Measurements from ENCODE around the gene FAM53A. TPM values are rescaled to one million over a fixed set of nuclear protein-coding genes. Genes with fewer than 3 reads are reported as not detected.
A peak's percentile ranks its signal among the peaks of the same experiment; 100 is the strongest.

Gene FAM53A
- polyA plus RNA-seq, 2 of the 4 experiments (the other 2 are of a cell fraction), result 0.87 to 1.2 TPM

GRCh38 chr4:1676605-1677525 is 7.2 kb downstream of the FAM53A start:
- ChIA-PET CTCF (interaction anchor here (0.5 to 1.6 kb wide), 2 partner anchors 47 to 95 kb away, joined by 4 read pairs; no protein-coding TSS in a partner anchor), POLR2A (no interaction called here)
- H3K27ac ChIP-seq, result no peak overlapping the region
- no peak overlapping the region for H3K4me2 ChIP-seq
- no peaks in the 10 kb centered on the region for H3K9me3 ChIP-seq
- ATAC-seq, result peak in 1 of 2 experiments; percentile 19; a peak in 2 of 6 replicates
- no peaks in the 10 kb centered on the region for H3K4me1 ChIP-seq
- no peak for FAIRE-seq
- no peak for DNase-seq (ENCODE audit: low read depth in 1 of 2, low spot score in 1 of 2)
- H3K4me3 ChIP-seq, result no peak overlapping the region
- 77% methylated on average over 23 of the region's 25 CpGs for WGBS (ENCODE audit: missing lambda C conversion rate)
- TF ChIP-seq CBX8 (IDR thresholded peaks at IDR 0.05) (no peak), HOXB5 (CRISPR knock-in tag; IDR thresholded peaks at IDR 0.05) (no peak), POLR2AphosphoS2 (conservative IDR thresholded peaks at IDR 0.05; ENCODE audit: low read length) (no peak), ZFP36 (IDR thresholded peaks at IDR 0.05; ENCODE audit: borderline replicate concordance, partially characterized antibody) (no peak), JUN (IDR thresholded peaks at IDR 0.05) (no peak), BCL3 (IDR thresholded peaks at IDR 0.05) (no peak), MAFK (IDR thresholded peaks at IDR 0.05; ENCODE audit: partially characterized antibody) (peak; percentile 40), KDM1A (IDR thresholded peaks at IDR 0.05; ENCODE audit: low read depth) (no peak), NFE2L2 (conservative IDR thresholded peaks at IDR 0.05; ENCODE audit: low read length) (peak; percentile 64), CHD2 (IDR thresholded peaks at IDR 0.05; ENCODE audit: low read length, partially characterized antibody) (no peak), RARB (CRISPR knock-in tag; IDR thresholded peaks at IDR 0.05) (no peak)

- DNase-seq (ENCODE audit: low read depth in 1 of 2, low spot score in 1 of 2) (no peak), ATAC-seq (no peak), FAIRE-seq (no peak)
- Histone ChIP-seq H3K27ac (no peak overlapping the region), H3K4me1 (no peaks in the 10 kb centered on the region), H3K4me3 (no peak overlapping the region), H3K4me2 (no peak overlapping the region), H3K9me3 (no peaks in the 10 kb centered on the region)
- CTCF ChIA-PET, result interaction anchor here (0.6 to 1.6 kb wide), 2 partner anchors 46 to 904 kb away, joined by 4 read pairs; no protein-coding TSS in a partner anchor
- TF ChIP-seq ZFP36 (IDR thresholded peaks at IDR 0.05; ENCODE audit: borderline replicate concordance, partially characterized antibody), result no peak
- no peak for TF ChIP-seq KDM1A (IDR thresholded peaks at IDR 0.05; ENCODE audit: low read depth)
- TF ChIP-seq JUN (IDR thresholded peaks at IDR 0.05), result no peak
- TF ChIP-seq ZNF302 (CRISPR knock-in tag; IDR thresholded peaks at IDR 0.05), result no peak
- TF ChIP-seq RARB (CRISPR knock-in tag; IDR thresholded peaks at IDR 0.05), result no peak
- TF ChIP-seq SMC3 (IDR thresholded peaks at IDR 0.05), result no peak
- no peak for TF ChIP-seq NPAS2 (CRISPR knock-in tag; IDR thresholded peaks at IDR 0.05; ENCODE audit: borderline replicate concordance)
- no peak for TF ChIP-seq BCL3 (IDR thresholded peaks at IDR 0.05)
- no peak for TF ChIP-seq CEBPB (IDR thresholded peaks at IDR 0.05)
- TF ChIP-seq FOSL2 (IDR thresholded peaks at IDR 0.05), result no peak
- no peak for TF ChIP-seq FOSL2 (CRISPR knock-in tag; IDR thresholded peaks at IDR 0.05)
- POLR2A ChIA-PET, result no interaction called here
- WGBS (ENCODE audit: missing lambda C conversion rate), result 63% methylated on average over 5 of the region's 10 CpGs
These were observed 8.3 kb downstream of the FAM53A start for GRCh38 chr4:1675802-1676137.

DNA sequence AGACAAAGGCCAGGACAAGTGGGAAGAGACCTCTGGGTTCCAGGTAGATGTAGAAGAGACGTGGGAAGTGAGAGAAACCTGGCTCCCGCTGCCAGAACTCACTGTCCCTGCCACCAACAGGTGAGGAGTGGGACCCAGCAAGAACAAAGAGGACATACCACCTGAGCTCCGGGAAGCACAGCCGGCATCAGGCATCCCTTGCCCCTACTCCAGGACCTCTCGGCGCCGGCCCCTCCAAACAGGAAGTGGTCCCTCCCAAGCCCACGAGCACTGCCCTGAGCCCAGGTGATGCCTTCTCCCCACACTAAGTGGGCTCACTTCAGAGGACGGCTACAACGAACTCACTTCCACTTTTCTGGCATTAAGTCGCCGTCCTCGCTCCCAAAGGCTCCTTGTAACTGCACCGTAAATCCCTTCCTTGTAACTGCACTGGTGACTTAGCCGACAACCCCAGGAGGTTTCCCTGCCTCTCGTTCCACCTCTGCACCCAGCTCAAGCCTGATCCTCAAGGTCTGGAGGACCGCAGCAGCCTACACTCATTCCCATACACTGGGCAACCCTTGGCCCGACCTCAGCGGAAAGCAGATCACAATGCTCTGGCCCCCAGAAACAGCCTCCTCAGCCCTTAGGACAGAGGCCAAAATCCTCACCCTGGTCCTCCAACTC is 8.8 kb downstream of the FAM53A start:
- no peak overlapping the region for H3K4me3 ChIP-seq
- ChIA-PET CTCF (interaction anchor here (1.8 kb wide), 1 partner anchor 18 kb away, joined by 7 read pairs; no protein-coding TSS in a partner anchor), POLR2A (no interaction called here)
- WGBS (ENCODE audit: missing lambda C conversion rate), result 83% methylated on average over 19 of the region's 19 CpGs
- DNase-seq (ENCODE audit: low read depth in 1 of 2, low spot score in 1 of 2), result no peak
- no peak; a peak in 1 of 6 replicates for ATAC-seq
- no peak for FAIRE-seq
- H3K9me3 ChIP-seq, result no peaks in the 10 kb centered on the region
- no peak overlapping the region for H3K4me2 ChIP-seq
- no peaks in the 10 kb centered on the region for H3K4me1 ChIP-seq
- H3K27ac ChIP-seq, result no peak overlapping the region
- no peak for TF ChIP-seq HOXA7 (CRISPR knock-in tag; IDR thresholded peaks at IDR 0.05)
- no peak for TF ChIP-seq KDM5A (IDR thresholded peaks at IDR 0.05)
- no peak for TF ChIP-seq GATA3 (IDR thresholded peaks at IDR 0.05; ENCODE audit: borderline replicate concordance)
- TF ChIP-seq CBX8 (IDR thresholded peaks at IDR 0.05), result no peak
- TF ChIP-seq HES2 (IDR thresholded peaks at IDR 0.05), result no peak
- TF ChIP-seq RAD21 (conservative IDR thresholded peaks at IDR 0.05 in 1 of 2, IDR thresholded peaks at IDR 0.05 in 1 of 2), result no peak
- no peak for TF ChIP-seq RCOR1 (IDR thresholded peaks at IDR 0.05; ENCODE audit: low read depth, low read length)
- TF ChIP-seq ZSCAN20 (CRISPR knock-in tag; IDR thresholded peaks at IDR 0.05), result no peak
- TF ChIP-seq, protein P1, sequence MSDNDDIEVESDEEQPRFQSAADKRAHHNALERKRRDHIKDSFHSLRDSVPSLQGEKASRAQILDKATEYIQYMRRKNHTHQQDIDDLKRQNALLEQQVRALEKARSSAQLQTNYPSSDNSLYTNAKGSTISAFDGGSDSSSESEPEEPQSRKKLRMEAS (IDR thresholded peaks at IDR 0.05), result no peak
- TF ChIP-seq E2F6 (IDR thresholded peaks at IDR 0.05; ENCODE audit: borderline replicate concordance, low read depth), result no peak
- TF ChIP-seq HDAC2 (IDR thresholded peaks at IDR 0.05), result no peak
- TF ChIP-seq, protein P2, sequence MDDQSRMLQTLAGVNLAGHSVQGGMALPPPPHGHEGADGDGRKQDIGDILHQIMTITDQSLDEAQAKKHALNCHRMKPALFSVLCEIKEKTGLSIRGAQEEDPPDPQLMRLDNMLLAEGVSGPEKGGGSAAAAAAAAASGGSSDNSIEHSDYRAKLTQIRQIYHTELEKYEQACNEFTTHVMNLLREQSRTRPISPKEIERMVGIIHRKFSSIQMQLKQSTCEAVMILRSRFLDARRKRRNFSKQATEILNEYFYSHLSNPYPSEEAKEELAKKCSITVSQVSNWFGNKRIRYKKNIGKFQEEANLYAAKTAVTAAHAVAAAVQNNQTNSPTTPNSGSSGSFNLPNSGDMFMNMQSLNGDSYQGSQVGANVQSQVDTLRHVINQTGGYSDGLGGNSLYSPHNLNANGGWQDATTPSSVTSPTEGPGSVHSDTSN (IDR thresholded peaks at IDR 0.05), result no peak

All from A549 (cell line).